GM19099 (cell line): Measurements from ENCODE around the gene CACNA2D3.

Source experiments
- POLR2A ChIP-seq: IDR thresholded peaks from 3 replicates; pipeline ENCODE4 v1.6.1; 2011; ENCODE audit warnings: low read depth; ENCODE audit not compliant: insufficient read length; ENCODE audit errors: extremely low read depth

CACNA2D3 gene

GRCh38 chr3:54243960-54244682 is 121.8 kb downstream of the CACNA2D3 start:
- no peak for TF ChIP-seq POLR2A

GRCh38 chr3:54251705-54252104 is 129.4 kb downstream of the CACNA2D3 start:
- no peak for TF ChIP-seq POLR2A

- no peak for TF ChIP-seq POLR2A
These were observed 134.9 kb downstream of the CACNA2D3 start for GRCh38 chr3:54257125-54257720.

- no peak for TF ChIP-seq POLR2A
These were observed 137.3 kb downstream of the CACNA2D3 start for GRCh38 chr3:54259636-54260035.

GRCh38 chr3:54261141-54261540 is 138.8 kb downstream of the CACNA2D3 start:
- TF ChIP-seq POLR2A: no peak

GRCh38 chr3:54262541-54262940 is 140.2 kb downstream of the CACNA2D3 start:
- no peak for TF ChIP-seq POLR2A

GRCh38 chr3:54262946-54263345 is 140.6 kb downstream of the CACNA2D3 start:
- no peak for TF ChIP-seq POLR2A

GRCh38 chr3:54264050-54264449 is 141.7 kb downstream of the CACNA2D3 start:
- no peak for TF ChIP-seq POLR2A

GRCh38 chr3:54270816-54271526 is 148.6 kb downstream of the CACNA2D3 start:
- no peak for TF ChIP-seq POLR2A

- TF ChIP-seq POLR2A: no peak
These were observed 151.4 kb downstream of the CACNA2D3 start for GRCh38 chr3:54273791-54274190.

GRCh38 chr3:54274607-54275006 is 152.3 kb downstream of the CACNA2D3 start:
- TF ChIP-seq POLR2A: no peak

- TF ChIP-seq POLR2A: no peak
These were observed 156.7 kb downstream of the CACNA2D3 start for GRCh38 chr3:54279005-54279583.

GRCh38 chr3:54283470-54283869 is 161.1 kb downstream of the CACNA2D3 start:
- no peak for TF ChIP-seq POLR2A

GRCh38 chr3:54294214-54294613 is 171.9 kb downstream of the CACNA2D3 start:
- no peak for TF ChIP-seq POLR2A

GRCh38 chr3:54296531-54296930 is 174.2 kb downstream of the CACNA2D3 start:
- TF ChIP-seq POLR2A: no peak
